ENCODE results near the gene MX2. TPM values are rescaled to one million over a fixed set of nuclear protein-coding genes. Genes with fewer than 3 reads are reported as not detected.
A peak's percentile ranks its signal among the peaks of the same experiment; 100 is the strongest.

MX2 gene
- total and polyA plus RNA-seq, 2 of the 8 experiments (the other 6 are each of a cell fraction or from before 2014, with no cell fraction given), result 3.1 to 8.9 TPM

- FAIRE-seq, result no peak
- Histone ChIP-seq H3K36me3 (ENCODE audit: control insufficient read depth in 2 of 4, insufficient read depth in 4 of 4, low read length in 3 of 4) (no peaks in the 10 kb centered on the region), H3K4me2 (ENCODE audit: insufficient read depth in 1 of 2, low read depth in 2 of 2, low read length in 2 of 2) (peak overlapping the region; percentile 79 to 87), H2BK15ac (ENCODE audit: low read length) (no peak overlapping the region; the same call in 1 of the 2 replicates), H3K18ac (ENCODE audit: extremely low read depth, low read length) (peak overlapping the region; percentile 0; the same call in 1 of the 2 replicates), H4K91ac (replicated peaks; ENCODE audit: insufficient read length, low read length) (peak overlapping the region; percentile 61), H4K5ac (ENCODE audit: insufficient read length, low read depth, low read length) (no peak overlapping the region), H2BK12ac (ENCODE audit: low read depth, low read length) (peak overlapping the region; percentile 69; the same call in 1 of the 2 replicates), H3K14ac (ENCODE audit: insufficient read length) (no peak overlapping the region), H3K4me3 (ENCODE audit: extremely low read depth in 1 of 4, insufficient read depth in 2 of 4, low read depth in 3 of 4, low read length in 4 of 4) (peak overlapping the region; percentile 24 to 59 (median 44); a peak in 6 of 8 replicates), H2AK5ac (ENCODE audit: low read depth, low read length) (peak overlapping the region; percentile 58; the same call in 1 of the 2 replicates), H3K79me1 (ENCODE audit: low read depth, low read length) (no peaks in the 10 kb centered on the region; the same call in 1 of the 2 replicates), H3K27me3 (replicated peaks in 1 of 4; ENCODE audit: control insufficient read depth in 3 of 4, extremely low read depth in 1 of 4, insufficient read depth in 3 of 4, low read length in 3 of 4) (peaks cover 0 to 1% (median 0%) of the 10 kb centered on the region in 4 experiments; a peak in 1 of 7 replicates), H3K4me1 (replicated peaks in 1 of 4; ENCODE audit: control insufficient read depth in 3 of 4, insufficient read depth in 4 of 4, low read length in 3 of 4) (peaks cover 0 to 15% (median 3%) of the 10 kb centered on the region in 4 experiments; a peak in 5 of 7 replicates), H3K23me2 (ENCODE audit: low read depth, low read length) (no peaks in the 10 kb centered on the region; the same call in 1 of the 2 replicates), H3K9ac (replicated peaks in 1 of 4; ENCODE audit: extremely low read depth in 1 of 4, low read depth in 3 of 4, low read length in 3 of 4) (no peak overlapping the region), H3K79me2 (ENCODE audit: control insufficient read depth in 1 of 2, insufficient read depth in 2 of 2, low read length in 2 of 2) (no peaks in the 10 kb centered on the region), H2BK120ac (replicated peaks; ENCODE audit: low read depth, low read length) (no peak overlapping the region), H4K20me1 (replicated peaks in 1 of 2; ENCODE audit: control insufficient read depth in 1 of 2, insufficient read depth in 2 of 2, low read length in 2 of 2) (no peaks in the 10 kb centered on the region), H3K27ac (ENCODE audit: low read depth, low read length) (no peak overlapping the region), H2BK5ac (ENCODE audit: low read depth, low read length) (no peak overlapping the region), H3K9me3 (ENCODE audit: insufficient read depth in 2 of 2, low read depth in 1 of 2, low read length in 1 of 2) (no peaks in the 10 kb centered on the region), H2BK20ac (ENCODE audit: low read length) (no peak overlapping the region), H4K8ac (ENCODE audit: extremely low read depth, insufficient read depth, low read length) (no peak overlapping the region), H2AFZ (ENCODE audit: low read length) (peak overlapping the region; percentile 97), H3K56ac (replicated peaks; ENCODE audit: insufficient read length, low read depth, low read length) (no peak overlapping the region), H3K4ac (replicated peaks; ENCODE audit: insufficient read length, low read depth, low read length) (no peak overlapping the region), H3K23ac (ENCODE audit: insufficient read length) (no peak overlapping the region)
- TF ChIP-seq SIRT6 (IDR thresholded peaks at IDR 0.05; ENCODE audit: low read length) (no peak), KDM4A (IDR thresholded peaks at IDR 0.05; ENCODE audit: low read depth, low read length, severe bottlenecking) (peak; percentile 47)
- ChIA-PET CTCF (ENCODE audit: partially characterized antibody) (interaction anchor here (0.8 to 7.3 kb wide), 15 partner anchors 10 to 241 kb away, joined by 3 to 53 read pairs (median 4); partner anchors contain the start of gene MX2), POLR2A (ENCODE audit: partially characterized antibody) (interaction anchor here (1.8 kb wide), 1 partner anchor 9 kb away, joined by 6 read pairs; no protein-coding TSS in a partner anchor)
- DNase-seq (ENCODE audit: low read depth in 1 of 2, low spot score in 2 of 2), result peak in 1 of 2 experiments; percentile 57
- WGBS, 2 experiments (ENCODE audit: extremely low coverage in 1 of 2, insufficient coverage in 1 of 2, insufficient read length in 1 of 2, insufficient replicate concordance in 2 of 2, low coverage in 1 of 2, low lambda C conversion rate in 2 of 2, missing lambda C conversion rate in 1 of 2), result 69% methylated on average over 30 of the region's 30 CpGs; no CpG with 5 or more reads in 1 of the 2 experiments
Measured at GRCh38 chr21:41369920-41370839, 8.4 kb downstream of the MX2 start.
